ENCODE results near the gene SPTBN5.

GRCh38 chr15:41822471-41822870 lies 71.4 kb downstream of the SPTBN5 start:
- no peak for TF ChIP-seq POLR2AphosphoS5 (IDR thresholded peaks at IDR 0.05; ENCODE audit: borderline replicate concordance, low read depth, low read length)
- no peak for TF ChIP-seq EZH2 (IDR thresholded peaks at IDR 0.05)
